Measurements from ENCODE around the gene TEP1. TPM values are rescaled to one million over a fixed set of nuclear protein-coding genes. Genes with fewer than 3 reads are reported as not detected.

The TEP1 gene
- total RNA-seq, 1 donor, result 33.3 TPM

DNA sequence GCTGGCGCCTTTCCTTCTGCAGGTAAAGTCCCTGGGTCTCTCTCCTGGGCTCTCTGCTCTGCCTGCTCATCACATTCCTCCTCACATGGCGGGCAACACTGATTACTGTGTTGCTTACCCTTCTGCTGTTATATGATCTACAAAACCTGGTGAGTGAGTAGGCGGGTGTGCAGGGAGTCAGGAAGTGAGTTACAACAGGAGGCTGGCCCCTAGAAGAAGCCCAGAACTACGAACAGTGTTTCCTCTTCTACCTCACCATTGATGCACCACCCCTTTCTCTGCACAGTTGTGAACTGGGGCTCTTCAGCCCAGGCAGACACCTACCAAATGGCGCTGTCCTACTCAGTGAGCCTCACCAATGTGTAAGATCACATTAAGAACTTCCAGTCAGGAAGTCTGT is 27.6 kb upstream of the TEP1 start:
- peaks cover 5% of the 10 kb centered on the region for H3K36me3 ChIP-seq (ENCODE audit: insufficient read depth, low read length)
- peak overlapping the region; percentile 6 for H2AFZ ChIP-seq (ENCODE audit: low read length)
- H3K4me2 ChIP-seq (ENCODE audit: insufficient read depth, low read length), result no peak overlapping the region
- H3K9me3 ChIP-seq (ENCODE audit: low read depth, low read length), result no peaks in the 10 kb centered on the region
- no peak for DNase-seq (ENCODE audit: insufficient read length, low spot score, missing footprints)
- H3K27me3 ChIP-seq (ENCODE audit: insufficient read depth, low read length), result no peaks in the 10 kb centered on the region
- TF ChIP-seq, protein P1, sequence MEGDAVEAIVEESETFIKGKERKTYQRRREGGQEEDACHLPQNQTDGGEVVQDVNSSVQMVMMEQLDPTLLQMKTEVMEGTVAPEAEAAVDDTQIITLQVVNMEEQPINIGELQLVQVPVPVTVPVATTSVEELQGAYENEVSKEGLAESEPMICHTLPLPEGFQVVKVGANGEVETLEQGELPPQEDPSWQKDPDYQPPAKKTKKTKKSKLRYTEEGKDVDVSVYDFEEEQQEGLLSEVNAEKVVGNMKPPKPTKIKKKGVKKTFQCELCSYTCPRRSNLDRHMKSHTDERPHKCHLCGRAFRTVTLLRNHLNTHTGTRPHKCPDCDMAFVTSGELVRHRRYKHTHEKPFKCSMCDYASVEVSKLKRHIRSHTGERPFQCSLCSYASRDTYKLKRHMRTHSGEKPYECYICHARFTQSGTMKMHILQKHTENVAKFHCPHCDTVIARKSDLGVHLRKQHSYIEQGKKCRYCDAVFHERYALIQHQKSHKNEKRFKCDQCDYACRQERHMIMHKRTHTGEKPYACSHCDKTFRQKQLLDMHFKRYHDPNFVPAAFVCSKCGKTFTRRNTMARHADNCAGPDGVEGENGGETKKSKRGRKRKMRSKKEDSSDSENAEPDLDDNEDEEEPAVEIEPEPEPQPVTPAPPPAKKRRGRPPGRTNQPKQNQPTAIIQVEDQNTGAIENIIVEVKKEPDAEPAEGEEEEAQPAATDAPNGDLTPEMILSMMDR (IDR thresholded peaks at IDR 0.05; ENCODE audit: extremely low read depth, low read depth, low read length), result no peak
- H3K4me3 ChIP-seq (ENCODE audit: insufficient read depth, low read length), result no peak overlapping the region
- no peaks in the 10 kb centered on the region for H3K79me2 ChIP-seq (ENCODE audit: insufficient read depth, low read length)
- peaks cover 13% of the 10 kb centered on the region for H3K4me1 ChIP-seq (ENCODE audit: insufficient read depth, low read length)
- H3K27ac ChIP-seq (ENCODE audit: low read depth, low read length), result no peak overlapping the region
- H4K20me1 ChIP-seq (ENCODE audit: insufficient read depth, low read length), result no peaks in the 10 kb centered on the region

DNA sequence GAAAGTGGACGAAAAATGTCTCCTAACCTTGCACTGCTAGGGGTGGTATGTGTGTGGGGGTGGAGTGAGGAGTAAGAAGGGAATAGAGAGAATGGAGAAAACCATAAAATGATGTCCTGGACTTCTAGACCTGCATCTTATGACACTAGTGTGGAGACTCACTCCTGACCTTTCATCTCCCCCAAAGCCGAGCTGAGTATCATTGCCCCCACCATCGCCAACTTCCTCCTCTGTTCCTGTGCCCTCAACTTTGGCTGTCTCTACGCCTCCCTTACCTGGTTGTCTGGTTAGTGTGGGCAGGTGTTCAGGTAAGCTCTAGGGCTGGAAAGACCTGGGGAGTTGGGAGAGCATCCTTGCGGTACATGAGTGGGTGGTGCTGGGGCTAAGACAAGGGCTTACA is 27.2 kb upstream of the TEP1 start:
- no peak overlapping the region for H3K27ac ChIP-seq (ENCODE audit: low read depth, low read length)
- peaks cover 17% of the 10 kb centered on the region for H3K4me1 ChIP-seq (ENCODE audit: insufficient read depth, low read length)
- DNase-seq (ENCODE audit: insufficient read length, low spot score, missing footprints), result no peak
- H3K79me2 ChIP-seq (ENCODE audit: insufficient read depth, low read length), result no peaks in the 10 kb centered on the region
- H3K9me3 ChIP-seq (ENCODE audit: low read depth, low read length), result no peaks in the 10 kb centered on the region
- no peaks in the 10 kb centered on the region for H4K20me1 ChIP-seq (ENCODE audit: insufficient read depth, low read length)
- no peak overlapping the region for H3K4me3 ChIP-seq (ENCODE audit: insufficient read depth, low read length)
- TF ChIP-seq, protein P1 (IDR thresholded peaks at IDR 0.05; ENCODE audit: extremely low read depth, low read depth, low read length), result no peak
- no peak overlapping the region for H2AFZ ChIP-seq (ENCODE audit: low read length)
- peaks cover under 1% of the 10 kb centered on the region for H3K36me3 ChIP-seq (ENCODE audit: insufficient read depth, low read length)
- no peaks in the 10 kb centered on the region for H3K27me3 ChIP-seq (ENCODE audit: insufficient read depth, low read length)
- no peak overlapping the region for H3K4me2 ChIP-seq (ENCODE audit: insufficient read depth, low read length)

DNA sequence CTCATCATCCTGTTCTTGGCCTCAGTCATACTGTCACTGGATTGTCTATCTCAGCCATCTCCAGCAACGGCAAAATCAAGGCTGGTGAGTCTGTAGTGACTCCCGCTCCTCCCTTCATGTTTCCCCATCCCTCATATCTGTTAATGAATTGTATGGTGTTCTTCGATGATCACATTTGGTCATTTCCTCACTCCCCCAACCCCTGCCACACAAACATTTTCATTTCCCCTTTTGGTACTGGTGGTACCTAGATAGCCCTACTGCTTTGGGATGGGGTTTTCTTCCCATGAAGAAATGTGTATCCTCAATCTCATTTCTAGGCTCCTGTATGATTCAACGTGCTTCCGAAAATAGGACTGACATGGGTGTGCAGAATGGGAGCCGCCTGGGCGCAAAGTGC is 25.4 kb upstream of the TEP1 start:
- H3K4me2 ChIP-seq (ENCODE audit: insufficient read depth, low read length), result no peak overlapping the region
- H3K79me2 ChIP-seq (ENCODE audit: insufficient read depth, low read length), result no peaks in the 10 kb centered on the region
- H3K27me3 ChIP-seq (ENCODE audit: insufficient read depth, low read length), result no peaks in the 10 kb centered on the region
- no peaks in the 10 kb centered on the region for H4K20me1 ChIP-seq (ENCODE audit: insufficient read depth, low read length)
- TF ChIP-seq, protein P1 (IDR thresholded peaks at IDR 0.05; ENCODE audit: extremely low read depth, low read depth, low read length), result no peak
- no peaks in the 10 kb centered on the region for H3K36me3 ChIP-seq (ENCODE audit: insufficient read depth, low read length)
- H3K4me3 ChIP-seq (ENCODE audit: insufficient read depth, low read length), result no peak overlapping the region
- DNase-seq (ENCODE audit: insufficient read length, low spot score, missing footprints), result no peak
- no peak overlapping the region for H3K27ac ChIP-seq (ENCODE audit: low read depth, low read length)
- no peaks in the 10 kb centered on the region for H3K9me3 ChIP-seq (ENCODE audit: low read depth, low read length)
- H2AFZ ChIP-seq (ENCODE audit: low read length), result no peak overlapping the region
- H3K4me1 ChIP-seq (ENCODE audit: insufficient read depth, low read length), result peaks cover 22% of the 10 kb centered on the region

DNA sequence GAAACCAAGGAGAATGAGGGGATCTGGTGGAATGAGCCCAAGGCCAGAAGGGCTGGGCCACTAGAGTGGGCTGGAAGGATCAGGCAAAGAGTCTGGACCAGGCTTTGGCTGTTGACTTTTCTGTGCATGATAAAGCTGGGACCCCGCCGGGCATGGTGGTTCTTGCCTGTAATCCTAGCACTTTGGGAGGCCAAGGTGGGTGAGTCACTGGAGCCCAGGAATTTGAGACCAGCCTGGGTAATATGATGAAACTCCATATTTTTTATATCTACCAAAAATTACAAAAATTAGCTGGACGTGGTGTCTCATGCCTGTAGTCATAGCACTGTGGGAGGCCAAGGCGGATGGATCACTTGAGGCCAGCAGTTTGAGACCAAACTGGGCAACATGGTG is 23.1 kb upstream of the TEP1 start:
- Histone ChIP-seq H3K4me3 (ENCODE audit: insufficient read depth, low read length) (no peak overlapping the region), H3K27ac (ENCODE audit: low read depth, low read length) (peak overlapping the region; percentile 71), H2AFZ (ENCODE audit: low read length) (peak overlapping the region; percentile 62), H3K9me3 (ENCODE audit: low read depth, low read length) (no peaks in the 10 kb centered on the region), H3K79me2 (ENCODE audit: insufficient read depth, low read length) (no peaks in the 10 kb centered on the region), H3K27me3 (ENCODE audit: insufficient read depth, low read length) (no peaks in the 10 kb centered on the region), H3K36me3 (ENCODE audit: insufficient read depth, low read length) (no peaks in the 10 kb centered on the region), H4K20me1 (ENCODE audit: insufficient read depth, low read length) (no peaks in the 10 kb centered on the region), H3K4me2 (ENCODE audit: insufficient read depth, low read length) (peak overlapping the region; percentile 45), H3K4me1 (ENCODE audit: insufficient read depth, low read length) (peaks cover 22% of the 10 kb centered on the region)
- no peak for DNase-seq (ENCODE audit: insufficient read length, low spot score, missing footprints)
- TF ChIP-seq, protein P1 (IDR thresholded peaks at IDR 0.05; ENCODE audit: extremely low read depth, low read depth, low read length), result no peak

Data from osteoblast (primary cell).